Muscle layer of duodenum (tissue), 2 donors: ENCODE data around the gene HTR3C.

Experiments
- H3K27ac ChIP-seq: one replicate; pipeline ENCODE4 v1.7.0; 2013; ENCODE audit warnings: mild to moderate bottlenecking, low read length
- H3K27me3 ChIP-seq: one replicate; pipeline ENCODE4 v1.7.0; 2013; ENCODE audit warnings: low read depth, mild to moderate bottlenecking, control low read depth, low read length
- H3K36me3 ChIP-seq, 2 donors: one replicate each; pipeline ENCODE4 v1.7.0; 2013; ENCODE audit warnings: low read length in 2 of 2, control low read depth in 1 of 2, mild to moderate bottlenecking in 1 of 2; ENCODE audit not compliant: insufficient read depth in 2 of 2, control insufficient read depth in 1 of 2
- H3K4me1 ChIP-seq, 2 donors: one replicate each; pipeline ENCODE4 v1.7.0; 2013; ENCODE audit warnings: low read length in 2 of 2, mild to moderate bottlenecking in 2 of 2, control low read depth in 1 of 2, moderate library complexity in 1 of 2; ENCODE audit not compliant: insufficient read depth in 2 of 2, control insufficient read depth in 1 of 2
- H3K4me3 ChIP-seq, 2 donors: one replicate each; pipeline ENCODE4 v1.7.0; 2013; ENCODE audit warnings: low read length in 2 of 2, low read depth in 1 of 2, mild to moderate bottlenecking in 1 of 2
- H3K9me3 ChIP-seq, 2 donors: one replicate each; pipeline ENCODE4 v1.7.0; 2013; ENCODE audit warnings: low read length in 2 of 2, control low read depth in 1 of 2, mild to moderate bottlenecking in 1 of 2; ENCODE audit not compliant: control insufficient read depth in 1 of 2
- donor health status: healthy.

HTR3C gene

DNA sequence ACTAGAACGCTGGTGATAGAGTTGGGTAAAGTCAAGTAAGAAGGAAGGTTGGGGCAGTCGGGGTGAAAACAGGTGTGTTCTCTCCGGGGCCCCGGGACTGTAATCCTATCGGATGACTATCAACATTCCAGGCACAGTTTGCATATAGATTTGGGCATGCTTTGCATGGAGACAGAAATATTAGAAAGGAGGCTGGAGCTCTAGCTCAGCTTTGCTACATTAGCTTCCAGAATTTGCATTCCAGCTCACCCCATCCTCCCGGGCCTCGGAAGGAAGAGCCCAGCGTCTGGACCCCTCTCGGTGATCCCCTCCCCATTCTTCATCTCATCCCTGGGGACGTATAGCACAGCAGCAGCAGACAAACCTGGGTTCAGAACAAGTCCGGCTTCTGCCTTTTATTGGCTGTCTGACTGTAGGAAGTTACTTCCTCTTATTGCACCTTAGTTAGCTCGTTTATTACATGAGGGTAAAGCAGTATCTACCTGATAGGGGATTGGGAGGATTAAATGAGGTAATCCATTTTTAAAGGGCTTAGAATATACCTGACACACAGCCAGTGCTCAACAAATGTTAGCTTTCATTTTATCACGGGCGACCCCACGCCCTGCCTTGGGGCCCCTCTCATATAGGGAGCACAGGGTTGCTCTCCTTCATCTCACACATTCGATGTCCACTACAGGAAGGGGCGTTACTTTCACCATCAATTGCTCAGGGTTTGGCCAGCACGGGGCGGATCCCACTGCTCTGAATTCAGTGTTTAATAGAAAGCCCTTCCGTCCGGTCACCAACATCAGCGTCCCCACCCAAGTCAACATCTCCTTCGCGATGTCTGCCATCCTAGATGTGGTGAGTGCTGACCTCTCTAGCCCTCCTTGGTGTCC is 47.2 kb downstream of the HTR3C start:
- Histone ChIP-seq H3K4me3 (no peak overlapping the region), H3K27ac (no peak overlapping the region), H3K27me3 (no peaks in the 10 kb centered on the region), H3K36me3 (no peaks in the 10 kb centered on the region), H3K9me3 (no peaks in the 10 kb centered on the region), H3K4me1 (no peaks in the 10 kb centered on the region)
